Right lobe of liver (tissue), 6 donors: Measurements from ENCODE around the gene PLCL1. TPM values are rescaled to one million over a fixed set of nuclear protein-coding genes. Genes with fewer than 3 reads are reported as not detected.

Experiments
- ATAC-seq, 4 donors: fragments of 200-7000 bp; cut with Tn5 transposase; one replicate each; pipeline ENCODE4 v1.9.1; 2020; ENCODE audit warnings: mild to moderate bottlenecking in 4 of 4, moderate library complexity in 4 of 4
- DNase-seq, 3 donors: peaks; one replicate each; pipeline ENCODE4 v3.0.0-alpha.2; 2020
- H3K27ac ChIP-seq, 3 donors: fragments of 200-600 bp; one replicate each; pipeline ENCODE4 v1.8.0; 2022
- H3K27me3 ChIP-seq, 2 donors: fragments of 200-600 bp; one replicate each; pipeline ENCODE4 v1.8.0; 2022
- H3K36me3 ChIP-seq, 4 donors: fragments of 200-600 bp; sonication (generic) in 1 of 4; one replicate each; pipeline versions ENCODE4 v1.5.1 to v1.8.0; 2017 to 2022; ENCODE audit warnings: control low read depth in 1 of 4
- H3K4me1 ChIP-seq, 4 donors: fragments of 200-600 bp; sonication (generic) in 1 of 4; one replicate each; pipeline versions ENCODE4 v1.5.1 to v1.8.0; 2017 to 2022; ENCODE audit warnings: control low read depth in 1 of 4
- H3K4me3 ChIP-seq, 3 donors: fragments of 200-600 bp; one replicate each; pipeline ENCODE4 v1.8.0; 2022
- H3K9me3 ChIP-seq, 4 donors: fragments of 200-600 bp; sonication (generic) in 1 of 4; one replicate each; pipeline versions ENCODE4 v1.5.1 to v1.8.0; 2017 to 2022; ENCODE audit warnings: control low read depth in 1 of 4
- CTCF ChIP-seq, 4 donors: fragments of 200-600 bp in 3 of 4; fragments of 450-650 bp in 1 of 4; IDR thresholded peaks; one replicate each; pipeline versions ENCODE4 v1.5.1 to v1.8.0; 2016 to 2022; ENCODE audit warnings: antibody characterized with exemption in 4 of 4, mild to moderate bottlenecking in 2 of 4
- POLR2A ChIP-seq: fragments of 450-650 bp; IDR thresholded peaks from one replicate; pipeline ENCODE4 v1.6.1; 2017; ENCODE audit warnings: antibody characterized with exemption, mild to moderate bottlenecking
- WGBS: methylation state at CpG from one replicate; pipeline ENCODE4 v1.1.6; 2018; ENCODE audit warnings: low coverage, low lambda C conversion rate; ENCODE audit not compliant: insufficient coverage; ENCODE audit errors: missing lambda C conversion rate; 5-methylcytosine and 5-hydroxymethylcytosine counted together
- intact Hi-C, 2 donors: fragments of 100-400 bp; cut with DNase I; formaldehyde crosslinking; loops; one replicate each; pipeline versions ENCODE4 v1.11.2 to v1.14.1; 2022
- total RNA-seq, 6 experiments: library from RNA; depleted of rRNA in 2 of 6; stranded (reverse); fragments of >200 nt in 2 of 6; fragmentation: NEBNext Ultra II Directional in 3 of 6; extraction: Animal tissue kit (Norgen Biotek cat#: 25700) in 3 of 6; gene quantifications; one replicate each; pipeline versions ENCODE4 v1.1.0 to v1.2.4, GENCODE V29; 2016 to 2023
- donor health status: DM: no; HTN: yes; CAD: no.
- donor health status: DM: no; HTN: no; CAD: no.
- donor health status: DM: no; HTN: no; CAD: no.
- donor health status: DM: no; HTN: yes; CAD: no.
- donor health status: DM: no; HTN: yes; CAD: no.

The PLCL1 gene
- total RNA-seq, 6 experiments from 2014 or later = 0.12 to 0.37 (median 0.24) TPM

- Histone ChIP-seq H3K36me3 (no peaks in the 10 kb centered on the region), H3K4me1 (no peaks in the 10 kb centered on the region), H3K9me3 (no peaks in the 10 kb centered on the region), H3K27me3 (no peaks in the 10 kb centered on the region), H3K27ac (no peak overlapping the region), H3K4me3 (no peak overlapping the region)
- intact Hi-C loops = no loop called here
- ATAC-seq = no peak
- no peak for TF ChIP-seq POLR2A
- TF ChIP-seq CTCF (IDR thresholded peaks at IDR 0.05) = no peak
- DNase-seq = no peak
- 54% methylated on average over 1 of the region's 1 CpG for WGBS
These were observed 309.7 kb downstream of the PLCL1 start for GRCh38 chr2:198114064-198114463.

- no peaks in the 10 kb centered on the region for H3K36me3 ChIP-seq
These were observed 310.8 kb downstream of the PLCL1 start for GRCh38 chr2:198115201-198115600.

DNA sequence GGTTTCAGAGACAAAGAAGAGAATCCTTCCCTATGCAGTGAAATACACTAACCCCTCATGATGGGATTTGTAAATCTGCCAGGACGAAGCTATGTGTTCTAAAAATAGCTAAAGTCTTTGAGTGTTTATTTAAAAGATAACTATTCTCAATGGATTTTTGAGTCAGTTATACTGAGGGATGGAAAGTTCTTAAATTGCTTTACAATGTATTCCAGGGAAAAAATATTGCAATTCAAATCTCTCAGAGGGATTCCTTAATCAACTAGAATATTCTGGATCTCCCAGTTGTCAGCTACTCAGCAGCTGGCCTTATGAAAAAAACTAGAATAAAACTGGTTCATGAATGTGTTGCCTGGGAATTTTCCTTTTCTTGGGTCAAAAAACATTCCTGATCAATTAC, 312.4 kb downstream of the PLCL1 start:
- intact Hi-C loops = no loop called here
- no peaks in the 10 kb centered on the region for H3K27me3 ChIP-seq
- no peaks in the 10 kb centered on the region for H3K4me1 ChIP-seq
- no peaks in the 10 kb centered on the region for H3K9me3 ChIP-seq
- H3K36me3 ChIP-seq = no peaks in the 10 kb centered on the region
- no peak overlapping the region for H3K4me3 ChIP-seq
- no peak for DNase-seq
- TF ChIP-seq POLR2A (no peak), CTCF (IDR thresholded peaks at IDR 0.05) (no peak)
- no peak overlapping the region for H3K27ac ChIP-seq
- ATAC-seq = no peak
- WGBS = 32% methylated on average over 1 of the region's 1 CpG

More at GRCh38 chr2:198115201-198115600, 310.8 kb downstream of the PLCL1 start:
- H3K27me3 ChIP-seq = no peaks in the 10 kb centered on the region
- no peak for TF ChIP-seq CTCF (IDR thresholded peaks at IDR 0.05)
- no peak for TF ChIP-seq POLR2A
- no peaks in the 10 kb centered on the region for H3K9me3 ChIP-seq
- H3K4me1 ChIP-seq = no peaks in the 10 kb centered on the region
- ATAC-seq = no peak
- no peak overlapping the region for H3K27ac ChIP-seq
- no peak overlapping the region for H3K4me3 ChIP-seq
- DNase-seq = no peak
- intact Hi-C loops = no loop called here

- H3K4me1 ChIP-seq = no peaks in the 10 kb centered on the region
- 54% methylated on average over 4 of the region's 4 CpGs for WGBS
- H3K4me3 ChIP-seq = no peak overlapping the region
- H3K9me3 ChIP-seq = no peaks in the 10 kb centered on the region
- DNase-seq = no peak
- H3K27ac ChIP-seq = no peak overlapping the region
- no peak for ATAC-seq
- H3K36me3 ChIP-seq = no peaks in the 10 kb centered on the region
- intact Hi-C loops = no loop called here
- TF ChIP-seq CTCF (IDR thresholded peaks at IDR 0.05) = no peak
- no peak for TF ChIP-seq POLR2A
- no peaks in the 10 kb centered on the region for H3K27me3 ChIP-seq
These were observed 313.1 kb downstream of the PLCL1 start for GRCh38 chr2:198117406-198118041.
